ENCODE measurements around the gene WDR70. TPM values are rescaled to one million over a fixed set of nuclear protein-coding genes. Genes with fewer than 3 reads are reported as not detected.
"Not testable (repeated sequence)": the region's sequence is repeated elsewhere in the genome, so short reads cannot be mapped to it uniquely, and the experiment has no call there.

Gene WDR70
- total RNA-seq, 2 donors from 2014 or later: 25.9 to 27.0 TPM

DNA sequence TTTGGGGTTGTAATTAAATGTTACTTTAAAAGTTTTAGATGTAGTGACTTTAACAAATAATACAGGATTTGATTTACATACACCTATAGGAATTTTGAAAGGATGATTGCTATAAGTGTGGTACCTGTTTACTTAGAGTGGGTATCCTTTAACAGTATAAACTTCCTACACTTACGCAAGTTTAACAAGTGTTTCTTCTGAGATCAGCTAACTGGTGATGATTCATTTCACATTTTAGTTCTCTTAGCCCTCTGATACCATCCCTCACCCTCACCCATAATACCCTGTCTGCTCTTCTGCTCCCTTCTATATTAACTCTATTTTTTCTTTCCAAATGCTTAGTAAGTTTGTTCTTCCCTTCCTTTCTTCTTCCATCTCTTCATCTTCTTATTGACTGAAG is 262.8 kb downstream of the WDR70 start:
- TF ChIP-seq, protein P1, sequence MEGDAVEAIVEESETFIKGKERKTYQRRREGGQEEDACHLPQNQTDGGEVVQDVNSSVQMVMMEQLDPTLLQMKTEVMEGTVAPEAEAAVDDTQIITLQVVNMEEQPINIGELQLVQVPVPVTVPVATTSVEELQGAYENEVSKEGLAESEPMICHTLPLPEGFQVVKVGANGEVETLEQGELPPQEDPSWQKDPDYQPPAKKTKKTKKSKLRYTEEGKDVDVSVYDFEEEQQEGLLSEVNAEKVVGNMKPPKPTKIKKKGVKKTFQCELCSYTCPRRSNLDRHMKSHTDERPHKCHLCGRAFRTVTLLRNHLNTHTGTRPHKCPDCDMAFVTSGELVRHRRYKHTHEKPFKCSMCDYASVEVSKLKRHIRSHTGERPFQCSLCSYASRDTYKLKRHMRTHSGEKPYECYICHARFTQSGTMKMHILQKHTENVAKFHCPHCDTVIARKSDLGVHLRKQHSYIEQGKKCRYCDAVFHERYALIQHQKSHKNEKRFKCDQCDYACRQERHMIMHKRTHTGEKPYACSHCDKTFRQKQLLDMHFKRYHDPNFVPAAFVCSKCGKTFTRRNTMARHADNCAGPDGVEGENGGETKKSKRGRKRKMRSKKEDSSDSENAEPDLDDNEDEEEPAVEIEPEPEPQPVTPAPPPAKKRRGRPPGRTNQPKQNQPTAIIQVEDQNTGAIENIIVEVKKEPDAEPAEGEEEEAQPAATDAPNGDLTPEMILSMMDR (IDR thresholded peaks at IDR 0.05): no peak
- no peak for TF ChIP-seq POLR2A (IDR thresholded peaks at IDR 0.05)
- Histone ChIP-seq H3K36me3 (replicated peaks in 1 of 2; ENCODE audit: insufficient read depth in 1 of 2, low read depth in 2 of 2) (no peaks in the 10 kb centered on the region), H3K4me3 (no peak overlapping the region), H3K9me3 (no peaks in the 10 kb centered on the region), H3K4me1 (no peaks in the 10 kb centered on the region), H3K27me3 (no peaks in the 10 kb centered on the region), H3K27ac (no peak overlapping the region)
- DNase-seq: no peak
- ATAC-seq: no peak
- WGBS, 2 donors: 92 to 97% methylated on average over 1 of the region's 1 CpG
- intact Hi-C loops (cut with DNase I): no loop called here

DNA sequence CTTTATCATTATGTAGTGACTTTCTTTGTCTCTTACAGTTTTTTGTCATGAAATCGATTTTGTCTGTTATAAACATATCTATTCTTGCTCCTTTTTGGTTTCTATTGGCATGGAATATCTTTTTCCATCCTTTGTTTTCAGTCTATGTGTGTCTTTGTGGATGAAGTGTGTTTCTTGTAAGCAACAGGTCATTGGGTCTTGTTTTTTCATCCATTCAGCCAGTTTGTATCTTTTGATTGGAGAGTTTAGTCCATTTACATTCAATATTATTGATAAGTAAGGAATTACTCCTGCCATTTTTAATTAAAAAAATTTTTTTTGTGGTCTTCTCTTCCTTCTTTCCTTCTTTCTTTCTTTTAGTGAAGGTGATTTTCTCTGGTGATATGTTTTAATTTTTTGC is 266.6 kb downstream of the WDR70 start:
- intact Hi-C loops (cut with DNase I): no loop called here
- DNase-seq (no peak), ATAC-seq (no peak)
- Histone ChIP-seq H3K9me3 (no peaks in the 10 kb centered on the region), H3K27ac (no peak overlapping the region), H3K4me1 (no peaks in the 10 kb centered on the region), H3K27me3 (no peaks in the 10 kb centered on the region), H3K36me3 (replicated peaks in 1 of 2; ENCODE audit: insufficient read depth in 1 of 2, low read depth in 2 of 2) (no peaks in the 10 kb centered on the region), H3K4me3 (no peak overlapping the region)
- no peak for TF ChIP-seq POLR2A (IDR thresholded peaks at IDR 0.05)
- TF ChIP-seq, protein P1 (IDR thresholded peaks at IDR 0.05): no peak
- 86 to 100% methylated on average over 1 of the region's 1 CpG for WGBS, 2 donors

DNA sequence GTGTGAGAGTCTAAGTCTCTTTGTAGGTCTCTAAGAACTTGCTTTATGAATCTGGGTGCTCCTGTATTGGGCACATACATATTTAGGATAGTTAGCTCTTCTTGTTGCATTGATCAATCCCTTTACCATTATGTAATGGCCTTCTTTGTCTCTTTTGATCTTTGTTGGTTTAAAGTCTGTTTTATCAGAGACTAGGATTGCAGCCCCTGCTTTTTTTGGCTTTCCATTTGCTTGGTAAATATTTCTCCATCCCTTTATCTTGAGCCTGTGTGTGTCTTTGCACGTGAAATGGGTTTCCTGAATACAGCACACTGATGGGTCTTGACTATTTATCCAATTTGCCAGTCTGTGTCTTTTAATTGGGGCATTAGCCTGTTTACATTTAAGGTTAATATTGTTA is 275.4 kb downstream of the WDR70 start:
- H3K27me3 ChIP-seq; H3K4me1 ChIP-seq; H3K36me3 ChIP-seq (replicated peaks in 1 of 2; ENCODE audit: insufficient read depth in 1 of 2, low read depth in 2 of 2); ATAC-seq; H3K27ac ChIP-seq; DNase-seq; H3K9me3 ChIP-seq; H3K4me3 ChIP-seq; intact Hi-C loops (cut with DNase I): not testable (repeated sequence)
- WGBS, 2 donors: 26 to 37% methylated on average over 1 of the region's 1 CpG

DNA sequence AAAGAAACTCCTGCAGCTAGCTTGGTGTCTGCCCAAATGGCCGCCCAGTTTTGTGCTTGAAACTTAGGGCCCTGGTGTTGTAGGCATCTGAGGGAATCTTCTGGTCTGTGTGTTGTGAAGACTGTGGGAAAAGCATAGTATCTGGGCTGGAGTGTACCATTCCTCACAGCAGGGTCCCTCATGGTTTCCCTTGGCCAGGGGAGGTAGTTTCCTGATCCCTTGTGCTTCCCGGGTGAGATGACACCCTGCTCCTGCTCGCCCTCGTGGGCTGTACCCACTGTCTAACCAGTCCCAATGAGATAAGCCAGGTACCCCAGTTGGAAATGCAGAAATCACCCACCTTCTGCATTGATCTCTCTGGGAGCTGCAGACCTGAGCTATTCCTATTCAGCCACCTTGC is 277.9 kb downstream of the WDR70 start:
- 75 to 90% methylated on average over 2 to 4 of the region's 4 CpGs for WGBS, 2 donors
- ATAC-seq (no peak), DNase-seq (no peak)
- H3K36me3 ChIP-seq (replicated peaks in 1 of 2; ENCODE audit: insufficient read depth in 1 of 2, low read depth in 2 of 2): no peaks in the 10 kb centered on the region
- H3K9me3 ChIP-seq: no peaks in the 10 kb centered on the region
- TF ChIP-seq, protein P1 (IDR thresholded peaks at IDR 0.05): no peak
- no peak for TF ChIP-seq POLR2A (IDR thresholded peaks at IDR 0.05)
- H3K4me3 ChIP-seq: no peak overlapping the region
- intact Hi-C loops (cut with DNase I): no loop called here
- no peak overlapping the region for H3K27ac ChIP-seq
- H3K27me3 ChIP-seq: no peaks in the 10 kb centered on the region
- no peaks in the 10 kb centered on the region for H3K4me1 ChIP-seq

DNA sequence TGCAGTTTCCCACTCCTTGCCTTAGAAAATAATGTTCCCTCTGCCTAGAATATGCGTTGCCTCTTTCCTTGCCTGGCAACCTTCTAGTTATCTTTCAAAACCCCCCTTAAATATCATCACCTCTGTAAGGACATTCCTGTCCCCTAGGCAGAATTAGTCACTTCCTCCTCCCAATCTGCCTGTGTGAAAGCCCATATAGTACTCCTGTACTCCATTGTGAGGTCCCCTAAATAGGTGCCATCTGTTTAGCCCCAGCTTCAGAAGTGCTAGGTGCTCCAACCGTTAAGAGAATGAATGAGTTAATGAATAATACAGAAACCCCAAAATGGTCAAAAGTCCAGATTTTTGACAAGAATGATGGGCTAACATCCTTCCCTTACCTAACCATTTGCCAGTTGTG is 279.3 kb downstream of the WDR70 start:
- no peaks in the 10 kb centered on the region for H3K9me3 ChIP-seq
- TF ChIP-seq POLR2A (IDR thresholded peaks at IDR 0.05): no peak
- TF ChIP-seq, protein P1 (IDR thresholded peaks at IDR 0.05): no peak
- no peaks in the 10 kb centered on the region for H3K36me3 ChIP-seq (replicated peaks in 1 of 2; ENCODE audit: insufficient read depth in 1 of 2, low read depth in 2 of 2)
- no peak overlapping the region for H3K27ac ChIP-seq
- H3K4me3 ChIP-seq: no peak overlapping the region
- DNase-seq (no peak), ATAC-seq (no peak)
- WGBS, 2 donors: 65 to 67% methylated on average over 2 of the region's 2 CpGs
- H3K4me1 ChIP-seq: no peaks in the 10 kb centered on the region
- intact Hi-C loops (cut with DNase I): no loop called here
- H3K27me3 ChIP-seq: no peaks in the 10 kb centered on the region
